Measurements from ENCODE around the gene NEURL1.

Gene NEURL1

DNA sequence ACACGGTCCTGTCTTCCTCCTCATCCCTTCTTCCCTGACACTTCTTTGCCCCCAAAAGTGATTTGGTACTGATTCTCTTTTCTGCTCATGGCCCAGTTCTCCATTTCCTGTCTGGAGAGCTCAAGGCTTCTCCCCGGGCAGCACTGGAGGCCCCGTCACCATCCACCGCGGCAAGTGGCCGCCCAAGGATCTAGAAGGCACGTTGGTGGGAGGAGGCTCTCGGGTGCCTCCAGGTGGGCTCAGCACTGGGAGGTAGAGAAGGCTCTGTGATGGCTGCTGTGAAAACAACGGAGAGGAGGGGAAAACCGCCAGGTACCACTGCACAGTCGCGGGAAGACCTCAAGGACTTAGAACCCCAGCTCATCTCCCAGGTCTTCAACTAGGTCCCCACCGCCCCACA is 134.4 kb downstream of the NEURL1 start:
- no peak overlapping the region for H3K18ac ChIP-seq (ENCODE audit: low read length)
- no peaks in the 10 kb centered on the region for H3K9me3 ChIP-seq (replicated peaks in 1 of 2; ENCODE audit: control insufficient read depth in 2 of 2, insufficient read depth in 1 of 2, low read depth in 1 of 2, low read length in 2 of 2)
- no peak overlapping the region for H4K91ac ChIP-seq (ENCODE audit: low read depth, low read length, poor library complexity)
- no peak overlapping the region for H3K4me2 ChIP-seq (ENCODE audit: insufficient read depth, low read length, poor library complexity, severe bottlenecking)
- no peak overlapping the region for H2BK12ac ChIP-seq (ENCODE audit: low read length)
- no peak overlapping the region for H3K4ac ChIP-seq (ENCODE audit: low read length)
- no peak overlapping the region for H2AFZ ChIP-seq (ENCODE audit: low read length)
- H3K14ac ChIP-seq (ENCODE audit: low read length) = no peak overlapping the region
- no CpG with 5 or more reads among the region's 13 CpGs for WGBS, 2 donors (ENCODE audit: extremely low coverage in 2 of 2, insufficient read length in 2 of 2, insufficient replicate concordance in 1 of 2)
- H2BK120ac ChIP-seq (ENCODE audit: low read depth, low read length) = no peak overlapping the region
- H3K79me1 ChIP-seq (ENCODE audit: low read depth, low read length) = no peaks in the 10 kb centered on the region
- no peak overlapping the region for H3K23ac ChIP-seq (ENCODE audit: low read depth, low read length, poor library complexity)
- H3K27me3 ChIP-seq (ENCODE audit: control insufficient read depth in 3 of 3, insufficient read depth in 3 of 3, low read depth in 1 of 3, low read length in 3 of 3) = no peaks in the 10 kb centered on the region
- H4K8ac ChIP-seq (ENCODE audit: low read depth, low read length) = no peak overlapping the region
- H2BK15ac ChIP-seq (ENCODE audit: low read length) = no peak overlapping the region
- peaks cover 11 to 12% of the 10 kb centered on the region in 2 donors for H3K36me3 ChIP-seq (replicated peaks in 1 of 2; ENCODE audit: control insufficient read depth in 2 of 2, insufficient read depth in 2 of 2, low read length in 2 of 2)
- no peak overlapping the region for H3K9ac ChIP-seq (ENCODE audit: low read depth, low read length, poor library complexity)
- H3K27ac ChIP-seq (replicated peaks; ENCODE audit: low read length) = no peak overlapping the region
- no peak for DNase-seq (ENCODE audit: low spot score)
- H3K4me1 ChIP-seq (ENCODE audit: control insufficient read depth in 2 of 2, insufficient read depth in 1 of 2, low read depth in 1 of 2, low read length in 2 of 2) = peaks cover 0 to 4% of the 10 kb centered on the region in 2 donors
- H3K4me3 ChIP-seq (ENCODE audit: low read length in 2 of 2) = no peak overlapping the region
- H2AK5ac ChIP-seq (ENCODE audit: low read depth, low read length) = no peak overlapping the region
- peak overlapping the region; percentile 1 for H2BK5ac ChIP-seq (ENCODE audit: low read length)

DNA sequence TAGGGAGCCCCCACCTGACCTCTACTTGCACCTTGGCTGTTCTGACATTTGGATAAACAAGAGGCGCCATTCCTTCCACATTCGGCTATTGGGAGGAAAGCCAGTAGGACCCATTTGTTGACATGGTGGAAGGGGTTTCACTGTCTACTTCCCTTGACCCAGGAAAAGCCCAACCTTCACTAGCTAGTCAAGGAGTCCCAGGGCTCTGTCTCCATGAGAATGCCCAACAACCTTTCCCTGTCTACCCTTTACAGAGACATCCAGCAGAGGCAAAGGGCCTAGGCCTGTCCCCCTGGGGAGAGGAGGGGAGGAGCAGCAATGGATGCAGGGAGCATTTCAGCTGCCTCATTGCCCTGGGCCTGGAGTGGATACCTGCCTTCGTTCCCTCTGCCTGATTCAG is 136.1 kb downstream of the NEURL1 start:
- Histone ChIP-seq H3K4me1 (ENCODE audit: control insufficient read depth in 2 of 2, insufficient read depth in 1 of 2, low read depth in 1 of 2, low read length in 2 of 2) (peaks cover 0 to 5% of the 10 kb centered on the region in 2 donors), H2BK5ac (ENCODE audit: low read length) (no peak overlapping the region), H4K91ac (ENCODE audit: low read depth, low read length, poor library complexity) (no peak overlapping the region), H2AK5ac (ENCODE audit: low read depth, low read length) (no peak overlapping the region), H4K8ac (ENCODE audit: low read depth, low read length) (no peak overlapping the region), H2BK12ac (ENCODE audit: low read length) (no peak overlapping the region), H3K79me1 (ENCODE audit: low read depth, low read length) (no peaks in the 10 kb centered on the region), H3K9ac (ENCODE audit: low read depth, low read length, poor library complexity) (no peak overlapping the region), H3K27me3 (ENCODE audit: control insufficient read depth in 3 of 3, insufficient read depth in 3 of 3, low read depth in 1 of 3, low read length in 3 of 3) (no peaks in the 10 kb centered on the region), H3K4ac (ENCODE audit: low read length) (no peak overlapping the region), H3K4me2 (ENCODE audit: insufficient read depth, low read length, poor library complexity, severe bottlenecking) (no peak overlapping the region), H3K9me3 (replicated peaks in 1 of 2; ENCODE audit: control insufficient read depth in 2 of 2, insufficient read depth in 1 of 2, low read depth in 1 of 2, low read length in 2 of 2) (no peaks in the 10 kb centered on the region), H3K36me3 (replicated peaks in 1 of 2; ENCODE audit: control insufficient read depth in 2 of 2, insufficient read depth in 2 of 2, low read length in 2 of 2) (peaks cover 10 to 12% of the 10 kb centered on the region in 2 donors), H3K4me3 (ENCODE audit: low read length in 2 of 2) (no peak overlapping the region), H2AFZ (ENCODE audit: low read length) (no peak overlapping the region), H3K14ac (ENCODE audit: low read length) (no peak overlapping the region), H3K23ac (ENCODE audit: low read depth, low read length, poor library complexity) (no peak overlapping the region), H3K18ac (ENCODE audit: low read length) (peak overlapping the region; percentile 74), H3K27ac (replicated peaks; ENCODE audit: low read length) (no peak overlapping the region), H2BK15ac (ENCODE audit: low read length) (no peak overlapping the region), H2BK120ac (ENCODE audit: low read depth, low read length) (no peak overlapping the region)
- DNase-seq (ENCODE audit: low spot score) = no peak
- no CpG with 5 or more reads among the region's 3 CpGs for WGBS, 2 donors (ENCODE audit: extremely low coverage in 2 of 2, insufficient read length in 2 of 2, insufficient replicate concordance in 1 of 2)

DNA sequence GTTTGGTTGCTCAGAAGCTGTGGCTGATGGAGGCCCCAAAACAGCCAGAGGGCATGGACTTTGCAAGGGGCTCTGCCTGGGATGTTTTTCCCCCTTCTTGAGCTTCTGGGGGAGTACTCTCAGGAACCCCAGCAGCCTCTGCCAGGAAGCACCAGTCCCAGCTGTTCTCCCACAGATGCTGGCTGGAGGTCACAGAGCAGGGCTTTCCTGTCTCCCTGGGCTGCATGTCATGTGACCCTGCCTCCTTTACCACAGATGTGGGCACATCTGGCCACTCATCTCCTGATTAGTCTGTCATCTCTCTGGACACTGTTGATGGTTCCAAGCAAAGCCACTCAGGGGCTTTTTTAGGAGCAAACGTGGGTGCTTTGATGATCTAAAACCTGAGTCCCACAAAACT is 136.7 kb downstream of the NEURL1 start:
- no peak overlapping the region for H3K4me3 ChIP-seq (ENCODE audit: low read length in 2 of 2)
- H3K27ac ChIP-seq (replicated peaks; ENCODE audit: low read length) = no peak overlapping the region
- no peak overlapping the region for H2AFZ ChIP-seq (ENCODE audit: low read length)
- H3K23ac ChIP-seq (ENCODE audit: low read depth, low read length, poor library complexity) = no peak overlapping the region
- H3K4me2 ChIP-seq (ENCODE audit: insufficient read depth, low read length, poor library complexity, severe bottlenecking) = no peak overlapping the region
- no peak overlapping the region for H3K9ac ChIP-seq (ENCODE audit: low read depth, low read length, poor library complexity)
- no peak overlapping the region for H2BK15ac ChIP-seq (ENCODE audit: low read length)
- H3K79me1 ChIP-seq (ENCODE audit: low read depth, low read length) = no peaks in the 10 kb centered on the region
- H3K27me3 ChIP-seq (ENCODE audit: control insufficient read depth in 3 of 3, insufficient read depth in 3 of 3, low read depth in 1 of 3, low read length in 3 of 3) = no peaks in the 10 kb centered on the region
- no CpG with 5 or more reads among the region's 1 CpG for WGBS, 2 donors (ENCODE audit: extremely low coverage in 2 of 2, insufficient read length in 2 of 2, insufficient replicate concordance in 1 of 2)
- H2BK120ac ChIP-seq (ENCODE audit: low read depth, low read length) = no peak overlapping the region
- no peak overlapping the region for H3K4ac ChIP-seq (ENCODE audit: low read length)
- H2BK12ac ChIP-seq (ENCODE audit: low read length) = peak overlapping the region; percentile 18
- H2BK5ac ChIP-seq (ENCODE audit: low read length) = no peak overlapping the region
- no peak overlapping the region for H2AK5ac ChIP-seq (ENCODE audit: low read depth, low read length)
- no peaks in the 10 kb centered on the region for H3K9me3 ChIP-seq (replicated peaks in 1 of 2; ENCODE audit: control insufficient read depth in 2 of 2, insufficient read depth in 1 of 2, low read depth in 1 of 2, low read length in 2 of 2)
- H4K8ac ChIP-seq (ENCODE audit: low read depth, low read length) = no peak overlapping the region
- H3K18ac ChIP-seq (ENCODE audit: low read length) = peak overlapping the region; percentile 41
- no peak overlapping the region for H3K14ac ChIP-seq (ENCODE audit: low read length)
- H4K91ac ChIP-seq (ENCODE audit: low read depth, low read length, poor library complexity) = no peak overlapping the region
- peaks cover 9 to 12% of the 10 kb centered on the region in 2 donors for H3K36me3 ChIP-seq (replicated peaks in 1 of 2; ENCODE audit: control insufficient read depth in 2 of 2, insufficient read depth in 2 of 2, low read length in 2 of 2)
- DNase-seq (ENCODE audit: low spot score) = no peak
- H3K4me1 ChIP-seq (ENCODE audit: control insufficient read depth in 2 of 2, insufficient read depth in 1 of 2, low read depth in 1 of 2, low read length in 2 of 2) = peaks cover 0 to 10% of the 10 kb centered on the region in 2 donors

DNA sequence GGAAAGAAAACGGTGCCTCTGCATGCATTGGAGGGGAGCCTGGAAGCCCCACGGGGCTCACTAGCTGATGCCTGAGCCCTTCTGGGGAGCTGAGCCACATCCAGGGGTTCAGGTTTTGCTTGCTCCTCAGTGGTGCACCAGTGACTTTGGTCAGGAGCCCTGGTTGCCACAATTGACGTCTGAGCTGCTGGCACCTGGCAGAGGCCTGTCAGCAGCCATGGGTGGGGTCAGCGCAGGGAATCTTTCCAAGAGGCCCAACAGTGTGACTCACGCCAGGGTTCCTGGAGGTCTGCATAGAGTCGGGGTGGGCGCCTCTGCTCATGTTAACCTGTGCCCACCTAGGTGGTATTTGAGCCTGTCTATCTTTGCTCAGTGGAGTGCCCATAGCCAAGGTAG is 138.7 kb downstream of the NEURL1 start:
- H3K27ac ChIP-seq (replicated peaks; ENCODE audit: low read length) = no peak overlapping the region
- no peak for DNase-seq (ENCODE audit: low spot score)
- no peak overlapping the region for H3K14ac ChIP-seq (ENCODE audit: low read length)
- no peak overlapping the region for H3K4ac ChIP-seq (ENCODE audit: low read length)
- no peaks in the 10 kb centered on the region for H3K27me3 ChIP-seq (ENCODE audit: control insufficient read depth in 3 of 3, insufficient read depth in 3 of 3, low read depth in 1 of 3, low read length in 3 of 3)
- H3K36me3 ChIP-seq (replicated peaks in 1 of 2; ENCODE audit: control insufficient read depth in 2 of 2, insufficient read depth in 2 of 2, low read length in 2 of 2) = peaks cover 2 to 3% of the 10 kb centered on the region in 2 donors
- no peak overlapping the region for H2BK15ac ChIP-seq (ENCODE audit: low read length)
- no CpG with 5 or more reads among the region's 7 CpGs for WGBS, 2 donors (ENCODE audit: extremely low coverage in 2 of 2, insufficient read length in 2 of 2, insufficient replicate concordance in 1 of 2)
- H3K79me1 ChIP-seq (ENCODE audit: low read depth, low read length) = no peaks in the 10 kb centered on the region
- H3K18ac ChIP-seq (ENCODE audit: low read length) = peak overlapping the region; percentile 0
- no peak overlapping the region for H2BK120ac ChIP-seq (ENCODE audit: low read depth, low read length)
- H3K9me3 ChIP-seq (replicated peaks in 1 of 2; ENCODE audit: control insufficient read depth in 2 of 2, insufficient read depth in 1 of 2, low read depth in 1 of 2, low read length in 2 of 2) = no peaks in the 10 kb centered on the region
- H4K91ac ChIP-seq (ENCODE audit: low read depth, low read length, poor library complexity) = peak overlapping the region; percentile 15
- H4K8ac ChIP-seq (ENCODE audit: low read depth, low read length) = no peak overlapping the region
- H3K4me1 ChIP-seq (ENCODE audit: control insufficient read depth in 2 of 2, insufficient read depth in 1 of 2, low read depth in 1 of 2, low read length in 2 of 2) = peaks cover 12 to 24% of the 10 kb centered on the region in 2 donors
- no peak overlapping the region for H2BK5ac ChIP-seq (ENCODE audit: low read length)
- peak overlapping the region; percentile 64 for H2AK5ac ChIP-seq (ENCODE audit: low read depth, low read length)
- no peak overlapping the region for H3K23ac ChIP-seq (ENCODE audit: low read depth, low read length, poor library complexity)
- no peak overlapping the region for H2AFZ ChIP-seq (ENCODE audit: low read length)
- no peak overlapping the region for H3K4me2 ChIP-seq (ENCODE audit: insufficient read depth, low read length, poor library complexity, severe bottlenecking)
- no peak overlapping the region for H3K4me3 ChIP-seq (ENCODE audit: low read length in 2 of 2)
- H3K9ac ChIP-seq (ENCODE audit: low read depth, low read length, poor library complexity) = no peak overlapping the region
- no peak overlapping the region for H2BK12ac ChIP-seq (ENCODE audit: low read length)

All from neuronal stem cell (in vitro differentiated cells).